Adrenal gland (tissue), 12 donors: Measurements from ENCODE around the gene TMEM107. TPM values are rescaled to one million over a fixed set of nuclear protein-coding genes. Genes with fewer than 3 reads are reported as not detected.

Experiments
- DNase-seq, 7 donors: peaks; one replicate each; pipeline ENCODE4 v3.0.0-alpha.2; 2019 to 2020
- H3K27ac ChIP-seq, 5 donors: fragments of 200-600 bp; sonication (generic) in 4 of 5; 1 replicate in 3 of 5; 2 replicates in 2 of 5; pipeline versions ENCODE4 v1.5.1 to v1.8.0; 2016 to 2020; ENCODE audit warnings: mild to moderate bottlenecking in 1 of 5
- H3K27me3 ChIP-seq: fragments of 200-600 bp; 2 replicates; pipeline ENCODE4 v1.8.0; 2021
- H3K36me3 ChIP-seq, 2 donors: fragments of 200-600 bp; replicated peaks in 1 of 2; 1 replicate in 1 of 2; 2 replicates in 1 of 2; pipeline versions ENCODE4 v1.5.1 to v1.8.0; 2018 to 2022
- H3K4me1 ChIP-seq, 2 donors: fragments of 200-600 bp; replicated peaks in 1 of 2; 1 replicate in 1 of 2; 2 replicates in 1 of 2; pipeline versions ENCODE4 v1.5.1 to v1.8.0; 2018 to 2021
- H3K4me3 ChIP-seq, 4 donors: fragments of 200-600 bp; sonication (generic) in 3 of 4; one replicate each; pipeline ENCODE4 v1.5.1; 2016 to 2018
- H3K9me3 ChIP-seq, 3 donors: fragments of 200-600 bp; sonication (generic) in 1 of 3; replicated peaks in 1 of 3; 1 replicate in 2 of 3; 2 replicates in 1 of 3; pipeline versions ENCODE4 v1.5.1 to v1.8.0; 2016 to 2021
- CTCF ChIP-seq, 6 experiments: fragments of 450-650 bp in 4 of 6; fragments of 200-600 bp in 2 of 6; sonication (generic) in 1 of 6; IDR thresholded peaks; 1 replicate in 5 of 6; 2 replicates in 1 of 6; pipeline versions ENCODE4 v1.5.1 to v1.8.0; 2016 to 2021; ENCODE audit warnings: antibody characterized with exemption in 6 of 6, mild to moderate bottlenecking in 2 of 6, moderate library complexity in 1 of 6
- POLR2A ChIP-seq, 2 donors: fragments of 450-650 bp; IDR thresholded peaks; one replicate each; pipeline ENCODE4 v1.6.1; 2017; ENCODE audit warnings: antibody characterized with exemption in 2 of 2, mild to moderate bottlenecking in 2 of 2, moderate library complexity in 1 of 2
- WGBS, 4 donors: extraction: QIAGEN DNeasy Blood & Tissue Kit in 2 of 4; methylation state at CpG; one replicate each; pipeline versions ENCODE4 v1.1.5 to v1.1.7; 2013 to 2017; 5-methylcytosine and 5-hydroxymethylcytosine counted together
- intact Hi-C, 2 donors: fragments of 100-400 bp; cut with DNase I; formaldehyde crosslinking; loops; one replicate each; pipeline versions ENCODE4 v1.14.1 to v1.15.0; 2022 to 2023
- polyA plus RNA-seq, 3 donors: library from polyadenylated mRNA; stranded (reverse); fragments of 200-250 nt in 2 of 3; fragments of 350-450 nt in 1 of 3; fragmentation: Illumina TruSeq in 1 of 3; extraction: RNeasy Lipid Tissue Mini Kit (QIAGEN cat#74804) in 1 of 3; gene quantifications; one replicate each; pipeline ENCODE4 v1.2.3, GENCODE V29; 2013 to 2014
- total RNA-seq, 9 donors: library from RNA; depleted of rRNA in 4 of 9; stranded (reverse); fragments of >200 nt in 4 of 9; fragments of 120-200 nt in 1 of 9; fragmentation: NEBNext Ultra II Directional in 1 of 9; extraction: Animal tissue kit (Norgen Biotek cat#: 25700) in 1 of 9; gene quantifications; one replicate each; pipeline versions ENCODE4 v1.1.0 to v1.2.4, GENCODE V29; 2013 to 2023
- donor health status: healthy with polysubstance abuse.
- donor health status: Bipolar disorder and iron deficiency.
- donor health status: DM: yes; HTN: yes; CAD: no.
- donor health status: DM: no; HTN: no; CAD: no.
- donor health status: DM: no; HTN: no; CAD: no.
- donor health status: DM: yes; HTN: yes; CAD: no.

The TMEM107 gene
- total and polyA plus RNA-seq, 12 donors, result 6.2 to 33.6 (median 18.4) TPM

GRCh38 chr17:8187517-8188262 lies 11.5 kb upstream of the TMEM107 start:
- intact Hi-C loops, result loop anchor here (5.0 to 10.0 kb wide), 2 partner anchors 40 to 63 kb away; partner anchors contain the start of gene HES7 (in 1 of the 2)
- no peaks in the 10 kb centered on the region for H3K27me3 ChIP-seq
- H3K9me3 ChIP-seq, result no peaks in the 10 kb centered on the region
- 0 to 1% (median 0%) methylated on average over 23 to 25 of the region's 25 CpGs for WGBS, 4 donors
- no peaks in the 10 kb centered on the region for H3K36me3 ChIP-seq
- peak overlapping the region; percentile 42 to 96 (median 94) for H3K27ac ChIP-seq
- H3K4me3 ChIP-seq, result peak overlapping the region in 1 of 4 donors; percentile 87
- DNase-seq, result peak; percentile 90 to 98 (median 94)
- H3K4me1 ChIP-seq, result peaks cover 30 to 36% of the 10 kb centered on the region in 2 donors
- TF ChIP-seq CTCF (IDR thresholded peaks at IDR 0.05) (no peak), POLR2A (IDR thresholded peaks at IDR 0.05) (peak; percentile 60 to 70)

- Histone ChIP-seq H3K4me3 (peak overlapping the region in 2 of 4 donors; percentile 61 to 70), H3K27ac (peak overlapping the region; percentile 42 to 96 (median 94)), H3K27me3 (no peaks in the 10 kb centered on the region), H3K36me3 (no peaks in the 10 kb centered on the region), H3K9me3 (no peaks in the 10 kb centered on the region), H3K4me1 (peaks cover 25 to 32% of the 10 kb centered on the region in 2 donors)
- peak; percentile 92 to 99 (median 95) for DNase-seq
- TF ChIP-seq CTCF (IDR thresholded peaks at IDR 0.05) (peak in 2 of 6 experiments; percentile 4 to 27), POLR2A (IDR thresholded peaks at IDR 0.05) (no peak)
- intact Hi-C loops, result loop anchor here (5.0 to 10.0 kb wide), 2 partner anchors 40 to 62 kb away; partner anchors contain the start of gene HES7 (in 1 of the 2)
- WGBS, 4 donors, result 0 to 1% (median 0%) methylated on average over 31 to 32 of the region's 32 CpGs
These were observed 10.8 kb upstream of the TMEM107 start for GRCh38 chr17:8186787-8187516.

GRCh38 chr17:8186446-8186786 lies 10.2 kb upstream of the TMEM107 start:
- DNase-seq, result no peak
- peak overlapping the region in 2 of 4 donors; percentile 61 to 70 for H3K4me3 ChIP-seq
- TF ChIP-seq CTCF (IDR thresholded peaks at IDR 0.05) (peak in 3 of 6 experiments; percentile 18 to 47 (median 36)), POLR2A (IDR thresholded peaks at IDR 0.05) (peak in 1 of 2 donors; percentile 31)
- intact Hi-C loops, result loop anchor here (5.0 to 10.0 kb wide), 2 partner anchors 41 to 62 kb away; partner anchors contain the start of gene HES7 (in 1 of the 2)
- H3K27ac ChIP-seq, result peak overlapping the region; percentile 12 to 96 (median 94)
- no peaks in the 10 kb centered on the region for H3K36me3 ChIP-seq
- no peaks in the 10 kb centered on the region for H3K9me3 ChIP-seq
- no peaks in the 10 kb centered on the region for H3K27me3 ChIP-seq
- peaks cover 25 to 32% of the 10 kb centered on the region in 2 donors for H3K4me1 ChIP-seq
- WGBS, 4 donors, result 0% methylated on average over 12 to 23 of the region's 23 CpGs
